ACC112 (cell line): ENCODE measurements around the gene TOE1.
A peak's percentile ranks its signal among the peaks of the same experiment; 100 is the strongest.
"Not testable (repeated sequence)": the region's sequence is repeated elsewhere in the genome, so short reads cannot be mapped to it uniquely, and the experiment has no call there.

Source experiments
- H2AFZ ChIP-seq: fragments of 200-600 bp; sonication (generic); one replicate; pipeline ENCODE4 v1.6.0; 2017; ENCODE audit warnings: antibody characterized with exemption, low read length; ENCODE audit not compliant: unreplicated experiment
- H3K27ac ChIP-seq: fragments of 200-600 bp; sonication (generic); 2 replicates; pipeline ENCODE4 v1.5.1; 2014; ENCODE audit warnings: low read depth, mild to moderate bottlenecking, antibody characterized with exemption, low read length, moderate library complexity
- H3K27me3 ChIP-seq: fragments of 200-600 bp; sonication (generic); 2 replicates; pipeline ENCODE4 v1.6.1; 2014; ENCODE audit warnings: mild to moderate bottlenecking, antibody characterized with exemption, low read length, moderate library complexity, mixed read lengths; ENCODE audit not compliant: insufficient read depth
- H3K36me3 ChIP-seq: fragments of 200-600 bp; sonication (generic); 2 replicates; pipeline ENCODE4 v1.6.1; 2016; ENCODE audit warnings: mild to moderate bottlenecking, antibody characterized with exemption, low read length, moderate library complexity, mixed read lengths; ENCODE audit not compliant: insufficient read depth
- H3K4me1 ChIP-seq: fragments of 200-600 bp; sonication (generic); one replicate; pipeline ENCODE4 v1.6.1; 2016; ENCODE audit warnings: low read length, mixed read lengths; ENCODE audit not compliant: insufficient read depth, unreplicated experiment, control insufficient read depth
- H3K4me3 ChIP-seq: fragments of 200-600 bp; sonication (generic); 2 replicates; pipeline ENCODE4 v1.5.1; 2014; ENCODE audit warnings: mild to moderate bottlenecking, low read depth, low read length
- H3K79me2 ChIP-seq: fragments of 200-600 bp; sonication (generic); one replicate; pipeline ENCODE4 v1.6.0; 2016; ENCODE audit warnings: low read length; ENCODE audit not compliant: control insufficient read depth, unreplicated experiment, insufficient read depth

Gene TOE1

DNA sequence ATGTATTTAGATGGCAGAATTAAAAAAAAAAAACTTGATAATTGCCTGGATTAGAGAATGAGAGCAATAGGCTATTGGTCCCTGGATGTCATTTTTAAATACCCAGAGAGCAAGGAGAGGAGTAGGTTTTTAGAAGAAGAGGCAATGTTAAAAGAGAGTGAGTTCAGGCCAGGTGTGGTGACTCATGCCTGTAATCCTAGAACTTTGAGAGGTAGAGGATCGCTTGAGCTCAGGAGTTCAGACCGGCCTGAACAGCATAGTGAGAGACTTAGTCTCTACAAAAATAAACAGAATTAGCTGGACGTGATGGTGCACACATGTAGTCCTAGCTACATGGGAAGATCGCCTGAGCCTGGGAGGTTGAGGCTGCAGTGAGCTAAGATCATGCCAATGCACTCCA, 16.2 kb downstream of the TOE1 start:
- Histone ChIP-seq H2AFZ (no peak overlapping the region), H3K79me2 (no peaks in the 10 kb centered on the region), H3K36me3 (no peaks in the 10 kb centered on the region), H3K27me3 (no peaks in the 10 kb centered on the region), H3K4me3 (no peak overlapping the region), H3K4me1 (peaks cover 11% of the 10 kb centered on the region), H3K27ac (no peak overlapping the region)

DNA sequence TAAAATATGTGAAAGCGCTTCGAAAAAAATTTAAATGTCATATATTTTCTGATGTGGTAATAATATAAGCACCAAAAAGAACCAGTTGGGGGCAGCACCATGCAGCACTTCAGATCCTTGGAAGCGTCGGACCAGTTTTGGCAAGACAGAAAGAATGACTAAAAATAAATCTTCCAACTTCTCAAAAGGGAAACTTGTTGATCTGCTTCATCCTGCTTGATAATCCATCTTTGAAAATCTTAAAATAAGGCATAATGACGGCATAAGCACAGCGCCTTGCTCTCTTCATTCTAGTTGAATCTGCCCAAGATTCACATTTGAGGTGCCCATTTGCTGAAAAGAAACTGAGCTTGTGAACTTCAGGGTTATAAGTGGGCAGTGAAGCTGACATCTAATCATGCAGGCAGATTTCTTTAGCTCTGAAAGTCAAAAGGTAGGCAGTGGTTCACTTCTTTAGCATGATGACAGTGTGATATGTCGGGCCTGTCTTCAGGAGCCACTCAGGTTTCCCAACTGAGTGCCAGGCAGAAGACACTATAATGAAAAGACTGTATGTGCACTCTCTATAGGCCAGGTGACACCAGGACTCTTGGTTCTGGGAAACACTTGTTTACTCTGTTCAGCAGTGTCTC, 20.0 kb downstream of the TOE1 start:
- H3K36me3 ChIP-seq, result no peaks in the 10 kb centered on the region
- no peaks in the 10 kb centered on the region for H3K79me2 ChIP-seq
- peaks cover 11% of the 10 kb centered on the region for H3K4me1 ChIP-seq
- peak overlapping the region; percentile 90 for H2AFZ ChIP-seq
- H3K27ac ChIP-seq, result no peak overlapping the region
- H3K27me3 ChIP-seq, result no peaks in the 10 kb centered on the region
- H3K4me3 ChIP-seq, result peak overlapping the region; percentile 49; the same call in 1 of the 2 replicates

DNA sequence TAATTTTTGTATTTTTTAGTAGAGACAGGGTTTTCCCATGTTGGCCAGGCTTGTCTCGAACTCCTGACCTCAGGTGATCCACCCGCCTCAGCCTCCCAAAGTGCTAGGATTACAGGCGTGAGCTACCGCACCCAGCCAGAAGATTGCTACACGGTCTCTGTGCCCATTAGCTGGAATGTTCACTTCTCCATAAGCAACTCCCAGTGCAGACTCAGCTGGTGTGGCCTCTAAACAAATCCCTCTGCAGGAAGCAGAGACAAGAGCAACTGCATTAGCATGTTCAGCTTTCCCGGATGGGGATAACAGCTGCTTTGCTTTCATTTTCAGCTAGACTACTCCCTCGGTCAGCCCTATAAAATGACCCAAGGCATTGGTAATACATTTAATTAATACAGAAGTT, 21.0 kb downstream of the TOE1 start:
- peak overlapping the region; percentile 36 for H3K4me3 ChIP-seq

DNA sequence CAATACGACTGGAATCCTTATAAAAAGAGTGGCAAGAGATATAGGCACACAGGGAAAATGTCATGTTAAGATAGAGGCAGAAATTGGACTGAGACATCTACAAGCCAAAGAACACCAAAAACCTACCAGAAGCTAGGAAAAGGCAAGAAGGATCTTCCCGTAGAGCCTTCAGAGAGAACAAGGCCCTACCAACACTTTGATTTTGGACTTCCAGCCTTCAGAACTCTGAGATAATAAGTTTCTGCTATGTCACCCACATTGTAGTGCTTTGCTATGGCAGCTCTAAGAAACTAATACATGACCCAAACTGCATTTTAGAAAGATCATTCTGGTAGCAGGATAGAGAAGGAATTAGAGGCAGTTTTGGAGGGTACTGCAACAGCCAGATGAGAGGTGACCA, 24.3 kb downstream of the TOE1 start:
- H3K36me3 ChIP-seq, result no peaks in the 10 kb centered on the region
- H3K27ac ChIP-seq, result no peak overlapping the region
- H3K27me3 ChIP-seq, result no peaks in the 10 kb centered on the region
- no peak overlapping the region for H2AFZ ChIP-seq
- H3K79me2 ChIP-seq, result no peaks in the 10 kb centered on the region
- no peak overlapping the region for H3K4me3 ChIP-seq
- peaks cover 11% of the 10 kb centered on the region for H3K4me1 ChIP-seq

More for the DNA sequence above, 21.0 kb downstream of the TOE1 start:
- not testable (repeated sequence) for H3K79me2 ChIP-seq, H3K36me3 ChIP-seq, H3K27ac ChIP-seq, H3K27me3 ChIP-seq
- Histone ChIP-seq H3K4me1 (peaks cover 11% of the 10 kb centered on the region), H2AFZ (peak overlapping the region; percentile 50)

DNA sequence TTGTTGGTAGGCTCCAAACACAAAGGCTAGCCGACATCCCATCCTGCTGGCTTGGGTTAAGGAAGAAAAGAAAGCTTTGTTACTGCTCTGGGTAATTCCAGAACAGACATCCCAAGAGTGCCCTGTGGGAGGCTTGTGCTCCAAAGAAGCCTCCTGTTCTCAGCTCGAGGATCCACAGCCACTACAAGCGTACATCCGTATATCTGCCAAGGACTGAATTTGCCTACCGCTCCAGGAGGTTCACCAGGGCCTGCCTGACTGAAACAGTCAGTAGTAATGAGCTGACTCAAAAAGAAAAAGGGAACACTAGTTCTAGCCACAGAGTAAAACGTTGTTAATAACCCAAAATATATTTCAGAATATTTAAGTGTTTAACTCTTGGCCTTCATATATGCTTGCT, 25.1 kb downstream of the TOE1 start:
- no peak overlapping the region for H3K4me3 ChIP-seq
- H3K27ac ChIP-seq, result no peak overlapping the region
- no peaks in the 10 kb centered on the region for H3K36me3 ChIP-seq
- H2AFZ ChIP-seq, result no peak overlapping the region
- H3K27me3 ChIP-seq, result no peaks in the 10 kb centered on the region
- no peaks in the 10 kb centered on the region for H3K79me2 ChIP-seq
- peaks cover 9% of the 10 kb centered on the region for H3K4me1 ChIP-seq

DNA sequence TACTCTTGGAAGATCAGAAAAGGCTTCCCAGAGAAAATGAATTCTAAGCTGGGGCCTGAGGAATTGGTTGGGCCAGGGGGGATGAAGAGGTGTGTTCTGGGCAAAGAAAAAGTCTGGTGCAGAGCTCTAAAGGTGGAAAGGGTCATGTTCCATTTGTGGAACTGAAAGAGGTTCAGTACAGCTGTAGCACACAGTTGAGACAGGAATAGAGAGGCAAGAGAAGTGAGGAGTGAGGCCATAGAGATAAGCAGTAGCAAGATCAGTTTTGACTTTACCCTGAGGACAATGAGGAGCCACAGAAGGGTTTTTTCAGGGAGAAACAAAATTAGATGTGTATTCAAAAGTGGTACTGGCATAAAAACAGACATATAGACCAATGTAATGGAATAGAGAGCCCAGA, 30.6 kb downstream of the TOE1 start:
- Histone ChIP-seq H3K4me1 (no peaks in the 10 kb centered on the region), H3K79me2 (no peaks in the 10 kb centered on the region), H2AFZ (no peak overlapping the region), H3K36me3 (no peaks in the 10 kb centered on the region), H3K27me3 (no peaks in the 10 kb centered on the region), H3K27ac (no peak overlapping the region), H3K4me3 (no peak overlapping the region)

DNA sequence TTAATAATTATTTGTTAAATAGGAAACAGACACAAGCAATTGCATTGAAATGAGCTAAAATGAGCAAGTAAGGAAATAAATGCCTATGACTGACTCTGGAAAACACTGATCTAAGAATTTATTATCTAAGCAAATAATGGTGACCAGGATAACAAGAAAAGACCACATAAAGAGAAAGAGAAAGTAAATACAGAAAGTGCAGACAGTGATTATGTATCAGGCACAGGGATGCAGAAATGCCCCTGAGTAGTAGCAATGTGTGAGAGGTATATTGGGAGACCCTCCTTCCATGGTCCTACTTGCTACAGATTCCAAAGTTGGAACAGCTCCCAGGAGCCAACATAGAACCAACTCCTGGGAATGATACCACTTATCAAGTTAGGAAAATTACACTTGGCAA, 33.6 kb downstream of the TOE1 start:
- Histone ChIP-seq H3K27ac (no peak overlapping the region), H3K4me3 (peak overlapping the region; percentile 51), H3K27me3 (no peaks in the 10 kb centered on the region), H3K36me3 (no peaks in the 10 kb centered on the region), H2AFZ (peak overlapping the region; percentile 64), H3K4me1 (no peaks in the 10 kb centered on the region), H3K79me2 (no peaks in the 10 kb centered on the region)

DNA sequence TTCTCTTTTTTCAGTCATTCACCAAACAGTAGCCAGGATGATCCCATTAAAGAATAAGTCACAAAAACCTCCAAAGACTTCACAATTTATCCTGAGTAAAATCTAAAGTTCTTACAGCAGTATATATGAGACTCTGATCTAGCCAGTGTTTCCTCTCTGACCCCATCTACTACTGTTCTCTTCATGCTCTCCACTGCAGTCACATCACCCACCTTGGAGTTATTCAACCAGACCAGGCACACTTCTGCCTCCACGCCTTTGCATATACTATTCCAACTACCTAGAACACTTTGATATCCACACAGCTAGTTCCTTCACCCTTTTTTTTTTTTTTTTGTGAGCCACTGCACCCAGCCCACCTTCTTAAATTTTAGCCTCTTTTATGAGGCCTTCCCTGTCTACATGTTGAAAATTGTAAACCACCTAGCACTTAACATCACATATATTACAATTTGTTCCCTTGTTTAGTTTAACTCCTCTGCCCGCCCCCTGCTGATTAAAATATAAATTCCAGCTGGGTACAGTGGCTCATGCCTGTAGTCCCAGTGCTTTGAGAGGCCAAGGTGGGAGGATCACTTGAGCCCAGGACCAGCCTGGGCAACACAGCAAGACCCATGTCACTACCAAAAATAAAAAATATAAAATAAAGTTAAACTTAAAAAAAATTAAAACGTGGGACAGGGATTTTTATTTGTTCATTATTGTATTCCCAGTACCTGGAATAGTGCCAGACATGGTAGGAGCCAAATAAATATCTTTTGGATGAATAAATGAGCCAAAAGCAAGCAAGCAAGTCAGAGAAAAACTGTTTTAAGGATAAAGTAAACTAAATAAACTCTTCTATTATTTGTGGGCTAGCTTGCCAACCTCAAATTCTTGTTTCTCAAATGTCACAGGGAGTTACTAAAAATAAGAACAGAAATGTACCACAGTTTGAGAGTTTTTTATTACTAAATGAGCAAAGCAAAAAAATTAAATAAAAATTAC, 35.4 kb downstream of the TOE1 start:
- no peak overlapping the region for H2AFZ ChIP-seq
- no peaks in the 10 kb centered on the region for H3K36me3 ChIP-seq
- no peak overlapping the region for H3K4me3 ChIP-seq
- no peaks in the 10 kb centered on the region for H3K27me3 ChIP-seq
- no peaks in the 10 kb centered on the region for H3K79me2 ChIP-seq
- no peaks in the 10 kb centered on the region for H3K4me1 ChIP-seq
- H3K27ac ChIP-seq, result no peak overlapping the region

DNA sequence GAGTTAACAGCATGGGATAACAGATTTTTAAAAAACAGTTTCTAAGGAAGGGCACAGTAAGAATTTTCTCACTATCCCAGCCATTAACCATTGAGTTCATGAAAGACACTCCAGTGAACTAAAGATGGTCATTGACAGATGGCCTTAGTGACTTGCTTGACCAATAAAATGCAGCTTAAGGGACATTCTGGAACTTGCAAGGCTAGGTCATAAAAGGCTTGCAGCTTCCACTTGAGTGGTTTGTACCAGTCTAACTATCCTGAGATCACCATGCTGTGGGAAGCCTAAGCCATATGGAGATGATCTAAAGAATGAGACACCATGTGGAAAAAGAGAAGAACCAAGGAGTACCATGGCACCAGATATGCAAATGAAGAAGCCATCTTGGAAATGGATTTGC, 38.2 kb downstream of the TOE1 start:
- Histone ChIP-seq H3K79me2 (no peaks in the 10 kb centered on the region), H3K27me3 (no peaks in the 10 kb centered on the region), H2AFZ (no peak overlapping the region), H3K4me1 (no peaks in the 10 kb centered on the region), H3K36me3 (no peaks in the 10 kb centered on the region), H3K27ac (no peak overlapping the region), H3K4me3 (no peak overlapping the region)

DNA sequence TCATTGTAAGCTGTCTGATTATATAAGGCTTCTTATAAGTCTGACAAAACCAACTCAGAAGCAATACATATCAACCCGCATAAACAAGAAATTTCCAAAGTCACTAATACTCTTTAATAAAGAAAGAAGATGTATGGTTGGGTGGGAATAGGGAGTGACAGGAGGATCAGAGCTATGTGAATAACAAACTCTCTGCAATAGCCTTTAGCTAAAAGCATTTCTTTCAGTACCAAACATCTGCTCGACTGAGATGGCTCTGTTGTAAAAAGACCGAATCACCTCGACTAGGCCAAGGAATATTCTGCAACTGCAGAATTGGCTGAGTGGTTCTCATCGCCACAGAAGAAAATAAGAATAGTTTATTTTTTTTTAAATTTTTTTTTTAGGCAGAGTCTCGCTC, 39.6 kb downstream of the TOE1 start:
- Histone ChIP-seq H3K27ac (no peak overlapping the region), H3K4me1 (no peaks in the 10 kb centered on the region), H3K27me3 (no peaks in the 10 kb centered on the region), H3K36me3 (no peaks in the 10 kb centered on the region), H3K79me2 (no peaks in the 10 kb centered on the region), H3K4me3 (no peak overlapping the region), H2AFZ (no peak overlapping the region)

DNA sequence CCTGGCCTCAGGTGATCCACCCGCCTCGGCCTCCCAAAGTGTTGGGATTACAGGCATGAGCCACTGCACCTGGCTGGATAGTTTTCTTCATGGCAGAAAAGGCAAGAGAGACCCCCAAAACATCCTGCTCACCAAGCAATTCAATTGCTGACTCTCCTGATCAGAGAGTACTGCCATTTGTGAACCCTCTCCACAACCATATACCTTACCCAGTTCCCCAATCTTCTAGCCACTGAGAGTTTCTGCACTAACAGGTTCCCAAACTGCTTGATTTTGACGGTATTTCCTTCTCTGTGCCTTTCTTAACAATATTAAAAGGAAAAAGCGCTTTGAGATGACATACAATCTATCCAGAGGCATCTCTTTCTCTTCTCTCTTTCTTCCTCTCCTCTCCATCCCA, 40.2 kb downstream of the TOE1 start:
- Histone ChIP-seq H3K27me3 (no peaks in the 10 kb centered on the region), H3K36me3 (no peaks in the 10 kb centered on the region), H3K4me1 (no peaks in the 10 kb centered on the region), H3K27ac (no peak overlapping the region), H2AFZ (no peak overlapping the region), H3K79me2 (no peaks in the 10 kb centered on the region), H3K4me3 (no peak overlapping the region)
